OCI-LY7 (cell line): ENCODE results near the gene LDB3.

Experiments
- CTCF ChIP-seq: fragments of 200-600 bp; sonication (generic); conservative IDR thresholded peaks from 2 replicates; pipeline ENCODE4 v1.5.1; 2014; ENCODE audit warnings: mild to moderate bottlenecking, antibody characterized with exemption, low read length, moderate library complexity, mixed read lengths
- EZH2phosphoT487 ChIP-seq: fragments of 200-600 bp; sonication (generic); IDR thresholded peaks from 2 replicates; pipeline ENCODE4 v1.6.1; 2018; ENCODE audit warnings: low read depth, borderline replicate concordance, mild to moderate bottlenecking, mixed run types, antibody characterized with exemption, low read length, moderate library complexity, mixed read lengths

GRCh38 chr10:86742230-86742629 is 73.9 kb downstream of the LDB3 start:
- TF ChIP-seq CTCF (no peak), EZH2phosphoT487 (no peak)
